GM18517 (cell line): ENCODE data around the gene OVOL3.

Experiments used
- ATAC-seq: cut with Tn5 transposase; IDR thresholded peaks from one replicate; pipeline ENCODE4 v1.9.1; 2021; ENCODE audit warnings: mild to moderate bottlenecking, moderate library complexity; ENCODE audit not compliant: unreplicated experiment

The OVOL3 gene

GRCh38 chr19:36160821-36161596 lies 50.1 kb downstream of the OVOL3 start:
- no peak for ATAC-seq
